ENCODE measurements around the gene MINDY2.
A peak's percentile ranks its signal among the peaks of the same experiment; 100 is the strongest.

Gene MINDY2, protein sequence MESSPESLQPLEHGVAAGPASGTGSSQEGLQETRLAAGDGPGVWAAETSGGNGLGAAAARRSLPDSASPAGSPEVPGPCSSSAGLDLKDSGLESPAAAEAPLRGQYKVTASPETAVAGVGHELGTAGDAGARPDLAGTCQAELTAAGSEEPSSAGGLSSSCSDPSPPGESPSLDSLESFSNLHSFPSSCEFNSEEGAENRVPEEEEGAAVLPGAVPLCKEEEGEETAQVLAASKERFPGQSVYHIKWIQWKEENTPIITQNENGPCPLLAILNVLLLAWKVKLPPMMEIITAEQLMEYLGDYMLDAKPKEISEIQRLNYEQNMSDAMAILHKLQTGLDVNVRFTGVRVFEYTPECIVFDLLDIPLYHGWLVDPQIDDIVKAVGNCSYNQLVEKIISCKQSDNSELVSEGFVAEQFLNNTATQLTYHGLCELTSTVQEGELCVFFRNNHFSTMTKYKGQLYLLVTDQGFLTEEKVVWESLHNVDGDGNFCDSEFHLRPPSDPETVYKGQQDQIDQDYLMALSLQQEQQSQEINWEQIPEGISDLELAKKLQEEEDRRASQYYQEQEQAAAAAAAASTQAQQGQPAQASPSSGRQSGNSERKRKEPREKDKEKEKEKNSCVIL

DNA sequence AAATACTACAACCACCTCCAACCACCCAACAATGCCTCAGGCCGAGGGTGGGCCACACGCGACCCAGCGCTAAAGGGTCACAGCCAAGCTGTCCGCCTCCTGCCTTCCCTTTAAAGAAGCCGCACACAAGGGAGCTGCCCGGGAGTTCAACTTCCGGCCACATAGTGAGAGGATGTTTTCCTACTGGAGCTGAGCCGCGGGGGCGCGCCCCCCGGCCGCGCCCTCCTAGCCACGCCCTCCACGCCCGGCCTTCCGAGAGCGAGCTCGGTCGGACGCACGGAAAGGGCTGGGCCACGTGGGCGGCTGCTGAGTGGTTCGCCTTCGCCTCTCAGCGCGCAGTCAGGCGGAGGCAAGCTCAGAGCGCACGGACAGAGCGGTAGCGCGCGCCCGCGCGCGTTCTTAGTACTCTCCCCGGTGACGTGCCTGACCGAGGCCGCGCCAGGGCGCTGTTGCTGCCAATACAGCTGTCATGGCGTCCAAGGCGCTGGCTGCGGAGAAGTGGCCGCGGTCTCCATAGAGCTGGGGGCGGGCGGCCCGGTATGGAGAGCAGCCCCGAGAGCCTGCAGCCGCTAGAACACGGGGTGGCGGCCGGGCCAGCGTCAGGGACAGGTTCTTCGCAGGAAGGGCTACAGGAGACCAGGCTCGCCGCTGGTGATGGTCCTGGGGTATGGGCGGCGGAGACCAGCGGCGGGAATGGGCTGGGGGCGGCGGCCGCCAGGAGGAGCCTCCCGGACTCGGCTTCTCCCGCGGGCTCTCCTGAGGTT lies at the start of gene MINDY2:
Gene MINDY2, plus strand, starts transcription at position 446 of the 764 bp plus-strand sequence. Its CDS starts 94 bp downstream, at position 540.
- in situ Hi-C loops (cut with HindIII; ENCODE audit: low sequenced_read_pairs): no loop called here
- peak; percentile 96 for DNase-seq (ENCODE audit: low read depth)
- TF ChIP-seq, protein P1, sequence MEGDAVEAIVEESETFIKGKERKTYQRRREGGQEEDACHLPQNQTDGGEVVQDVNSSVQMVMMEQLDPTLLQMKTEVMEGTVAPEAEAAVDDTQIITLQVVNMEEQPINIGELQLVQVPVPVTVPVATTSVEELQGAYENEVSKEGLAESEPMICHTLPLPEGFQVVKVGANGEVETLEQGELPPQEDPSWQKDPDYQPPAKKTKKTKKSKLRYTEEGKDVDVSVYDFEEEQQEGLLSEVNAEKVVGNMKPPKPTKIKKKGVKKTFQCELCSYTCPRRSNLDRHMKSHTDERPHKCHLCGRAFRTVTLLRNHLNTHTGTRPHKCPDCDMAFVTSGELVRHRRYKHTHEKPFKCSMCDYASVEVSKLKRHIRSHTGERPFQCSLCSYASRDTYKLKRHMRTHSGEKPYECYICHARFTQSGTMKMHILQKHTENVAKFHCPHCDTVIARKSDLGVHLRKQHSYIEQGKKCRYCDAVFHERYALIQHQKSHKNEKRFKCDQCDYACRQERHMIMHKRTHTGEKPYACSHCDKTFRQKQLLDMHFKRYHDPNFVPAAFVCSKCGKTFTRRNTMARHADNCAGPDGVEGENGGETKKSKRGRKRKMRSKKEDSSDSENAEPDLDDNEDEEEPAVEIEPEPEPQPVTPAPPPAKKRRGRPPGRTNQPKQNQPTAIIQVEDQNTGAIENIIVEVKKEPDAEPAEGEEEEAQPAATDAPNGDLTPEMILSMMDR (IDR thresholded peaks at IDR 0.05; ENCODE audit: low read depth, low read length, missing control alignments): peak; percentile 24
- H3K4me3 ChIP-seq (ENCODE audit: low read depth, low read length): peak within 1 kb of the TSS; percentile 96

DNA sequence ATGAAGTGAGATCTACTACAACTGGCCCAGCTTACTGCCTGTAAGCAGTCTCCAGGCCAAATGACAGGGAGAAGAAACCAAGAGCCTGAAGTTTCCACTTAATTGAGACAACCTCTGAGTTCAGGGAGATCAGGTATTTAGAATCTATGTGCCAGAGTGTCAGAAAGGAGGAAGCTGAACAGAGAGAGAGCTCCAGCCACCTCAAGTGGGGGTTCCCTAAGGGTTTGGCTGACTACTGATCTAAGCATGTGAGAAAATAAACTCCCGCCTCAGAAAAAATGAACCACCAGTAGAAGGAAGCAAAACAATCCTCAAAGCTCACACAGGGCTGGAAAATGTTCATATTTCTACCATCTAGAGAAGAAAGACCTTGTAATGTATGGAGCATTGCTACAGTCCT lies 46.6 kb upstream of the MINDY2 start:
- TF ChIP-seq, protein P1 (IDR thresholded peaks at IDR 0.05; ENCODE audit: low read depth, low read length, missing control alignments): no peak
- in situ Hi-C loops (cut with HindIII; ENCODE audit: low sequenced_read_pairs): no loop called here
- H3K4me3 ChIP-seq (ENCODE audit: low read depth, low read length): no peak overlapping the region
- DNase-seq (ENCODE audit: low read depth): peak; percentile 24

DNA sequence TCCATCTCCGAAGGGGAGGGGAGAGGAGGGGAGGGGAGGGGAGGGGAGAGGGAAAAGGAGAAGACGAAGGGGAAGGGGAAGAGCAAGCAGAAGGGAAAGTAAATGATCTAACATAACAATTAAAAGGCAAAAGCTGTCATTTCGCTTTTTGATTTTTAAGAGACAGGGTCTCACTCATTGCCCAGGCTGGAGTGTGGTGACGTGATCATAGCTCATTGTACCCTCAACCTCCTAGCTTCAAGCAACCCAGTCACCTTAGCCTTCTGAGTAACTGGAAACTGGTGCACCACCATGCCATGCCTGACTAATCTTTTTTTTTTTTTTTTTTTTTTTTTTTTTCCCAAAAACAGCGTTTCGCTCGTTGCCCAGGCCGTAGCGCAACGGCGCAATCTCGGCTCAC lies 44.2 kb upstream of the MINDY2 start:
- in situ Hi-C loops (cut with HindIII; ENCODE audit: low sequenced_read_pairs): no loop called here
- H3K4me3 ChIP-seq (ENCODE audit: low read depth, low read length): no peak overlapping the region
- TF ChIP-seq, protein P1 (IDR thresholded peaks at IDR 0.05; ENCODE audit: low read depth, low read length, missing control alignments): no peak
- DNase-seq (ENCODE audit: low read depth): no peak

DNA sequence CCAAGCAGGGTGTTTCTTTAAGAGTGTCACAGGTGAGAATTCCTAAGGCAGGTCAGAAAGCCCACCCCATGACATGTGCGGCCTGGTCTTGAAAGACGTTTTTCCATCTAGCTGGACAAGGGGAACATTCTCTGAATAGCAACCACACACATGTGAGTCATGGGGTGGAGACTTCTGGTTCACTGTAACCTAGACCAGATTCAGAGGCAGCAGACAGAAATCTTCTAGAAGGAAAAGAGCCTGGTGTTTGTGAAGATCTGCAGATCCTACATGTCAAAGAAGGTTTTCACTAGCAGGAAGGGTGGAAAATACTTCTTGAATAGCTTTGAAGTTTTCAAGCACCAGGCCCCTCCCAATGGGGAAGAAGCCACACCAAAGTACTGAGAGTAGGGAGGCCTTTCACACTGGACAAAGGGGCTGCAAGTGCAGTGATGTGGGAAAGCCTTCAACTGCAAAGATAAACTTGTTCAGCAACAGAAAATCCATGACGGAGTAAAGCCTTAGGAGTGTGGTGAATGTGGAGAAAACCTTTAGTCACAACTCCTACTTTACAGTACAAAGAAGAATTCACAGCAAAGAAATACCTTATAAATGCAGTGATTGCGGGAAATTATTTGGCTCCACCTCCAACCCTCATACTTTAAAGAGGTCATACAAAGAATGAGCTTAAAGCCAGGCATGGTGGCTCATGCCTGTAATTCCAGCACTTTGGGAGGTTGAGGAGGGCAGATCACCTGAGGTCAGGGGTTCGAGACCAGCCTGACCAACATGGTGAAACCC lies 39.2 kb upstream of the MINDY2 start:
- H3K4me3 ChIP-seq (ENCODE audit: low read depth, low read length): no peak overlapping the region
- in situ Hi-C loops (cut with HindIII; ENCODE audit: low sequenced_read_pairs): no loop called here
- TF ChIP-seq, protein P1 (IDR thresholded peaks at IDR 0.05; ENCODE audit: low read depth, low read length, missing control alignments): no peak
- no peak for DNase-seq (ENCODE audit: low read depth)

DNA sequence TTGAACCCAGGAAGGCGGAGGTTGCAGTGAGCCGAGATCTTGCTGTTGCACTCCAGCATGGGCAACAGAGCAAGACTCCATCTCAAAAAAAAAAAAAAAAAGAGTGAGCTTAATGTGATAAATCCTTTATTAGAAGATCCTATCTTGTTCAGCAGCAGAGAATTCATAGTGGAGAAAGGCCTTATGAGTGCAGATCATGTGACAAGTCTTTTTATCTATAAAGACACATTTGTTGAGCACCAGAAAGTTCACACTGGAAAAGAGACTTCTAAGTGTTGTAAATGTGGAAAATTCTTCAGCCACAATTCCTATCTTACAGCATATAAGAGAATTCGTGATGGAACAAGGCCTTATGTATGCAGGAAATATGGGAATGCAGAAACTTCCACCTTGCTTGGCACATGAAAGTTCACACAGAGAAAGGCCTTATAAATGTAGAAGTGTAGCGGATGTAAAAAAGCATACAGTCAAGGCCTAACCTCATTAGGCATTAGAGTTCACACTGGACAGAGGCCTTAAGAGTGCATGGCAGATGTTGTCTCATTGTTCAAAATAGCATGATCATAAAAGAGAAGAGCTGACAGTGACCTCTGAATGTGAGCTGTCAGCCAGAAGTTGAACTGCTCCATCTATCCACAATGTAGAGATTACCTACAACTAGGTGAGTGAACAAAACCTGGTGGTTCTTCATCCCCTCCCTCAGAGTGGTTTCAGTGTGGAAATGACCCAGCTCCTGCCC lies 38.3 kb upstream of the MINDY2 start:
- no peak for DNase-seq (ENCODE audit: low read depth)
- no peak overlapping the region for H3K4me3 ChIP-seq (ENCODE audit: low read depth, low read length)
- in situ Hi-C loops (cut with HindIII; ENCODE audit: low sequenced_read_pairs): no loop called here
- TF ChIP-seq, protein P1 (IDR thresholded peaks at IDR 0.05; ENCODE audit: low read depth, low read length, missing control alignments): no peak

All from astrocyte of the cerebellum (primary cell).